ENCODE results near the gene GKN2. TPM values are rescaled to one million over a fixed set of nuclear protein-coding genes. Genes with fewer than 3 reads are reported as not detected.

GKN2 gene
- total and polyA plus RNA-seq, 8 donors = 16.5 to 1,354 (median 221) TPM; not detected in 1

GRCh38 chr2:68926796-68927195 lies 25.9 kb downstream of the GKN2 start:
- intact Hi-C loops (cut with DNase I; ENCODE audit: low total_unique reads) = loop anchor here (10.0 kb wide), 1 partner anchor 442 kb away; no protein-coding TSS in a partner anchor
- Histone ChIP-seq H3K4me1 (peaks cover 0 to 8% (median 2%) of the 10 kb centered on the region in 4 donors), H3K27ac (no peak overlapping the region), H3K27me3 (no peaks in the 10 kb centered on the region), H3K36me3 (no peaks in the 10 kb centered on the region), H3K4me3 (no peak overlapping the region), H3K9me3 (no peaks in the 10 kb centered on the region)
- DNase-seq = peak in 1 of 2 donors; percentile 14
- 40 to 68% (median 60%) methylated on average over 4 of the region's 4 CpGs for WGBS, 5 donors
- TF ChIP-seq POLR2A (IDR thresholded peaks at IDR 0.05) (no peak), POLR2AphosphoS5 (IDR thresholded peaks at IDR 0.05) (no peak), CTCF (IDR thresholded peaks at IDR 0.05) (no peak), EP300 (IDR thresholded peaks at IDR 0.05) (no peak)

- WGBS, 5 donors = 38 to 43% (median 39%) methylated on average over 9 of the region's 9 CpGs
- H3K27ac ChIP-seq = no peak overlapping the region
- intact Hi-C loops (cut with DNase I; ENCODE audit: low total_unique reads) = loop anchor here (10.0 kb wide), 1 partner anchor 441 kb away; no protein-coding TSS in a partner anchor
- DNase-seq = peak; percentile 37 to 79
- peaks cover under 1 to 22% (median 6%) of the 10 kb centered on the region in 4 donors for H3K4me1 ChIP-seq
- no peak overlapping the region for H3K4me3 ChIP-seq
- TF ChIP-seq EP300 (IDR thresholded peaks at IDR 0.05) (no peak), CTCF (IDR thresholded peaks at IDR 0.05) (peak in 5 of 7 experiments; percentile 82 to 90 (median 87))
- no peaks in the 10 kb centered on the region for H3K27me3 ChIP-seq
- H3K36me3 ChIP-seq = no peaks in the 10 kb centered on the region
- no peaks in the 10 kb centered on the region for H3K9me3 ChIP-seq
Measured at GRCh38 chr2:68925295-68925896, 27.3 kb downstream of the GKN2 start.

- no peaks in the 10 kb centered on the region for H3K36me3 ChIP-seq
- no peaks in the 10 kb centered on the region for H3K27me3 ChIP-seq
- TF ChIP-seq POLR2AphosphoS5 (IDR thresholded peaks at IDR 0.05) (no peak), POLR2A (IDR thresholded peaks at IDR 0.05) (no peak), CTCF (IDR thresholded peaks at IDR 0.05) (no peak), EP300 (IDR thresholded peaks at IDR 0.05) (no peak)
- no peak overlapping the region for H3K27ac ChIP-seq
- H3K4me3 ChIP-seq = no peak overlapping the region
- no peaks in the 10 kb centered on the region for H3K9me3 ChIP-seq
- 58 to 71% (median 68%) methylated on average over 4 of the region's 4 CpGs for WGBS, 5 donors
- intact Hi-C loops (cut with DNase I; ENCODE audit: low total_unique reads) = loop anchor here (10.0 kb wide), 1 partner anchor 437 kb away; no protein-coding TSS in a partner anchor
- DNase-seq = no peak
- peaks cover 6 to 29% (median 11%) of the 10 kb centered on the region in 4 donors for H3K4me1 ChIP-seq
Measured at GRCh38 chr2:68921646-68922045, 31.0 kb downstream of the GKN2 start.

- no peaks in the 10 kb centered on the region for H3K27me3 ChIP-seq
- no peaks in the 10 kb centered on the region for H3K36me3 ChIP-seq
- TF ChIP-seq POLR2AphosphoS5 (IDR thresholded peaks at IDR 0.05) = peak in 1 of 3 donors; percentile 25
- no peak for TF ChIP-seq POLR2A (IDR thresholded peaks at IDR 0.05)
- no peak overlapping the region for H3K4me3 ChIP-seq
- H3K27ac ChIP-seq = peak overlapping the region in 1 of 5 donors; percentile 20
- intact Hi-C loops (cut with DNase I; ENCODE audit: low total_unique reads) = loop anchor here (10.0 kb wide), 1 partner anchor 436 kb away; no protein-coding TSS in a partner anchor
- H3K4me1 ChIP-seq = peaks cover 6 to 29% (median 11%) of the 10 kb centered on the region in 4 donors
- 29 to 72% (median 40%) methylated on average over 6 of the region's 6 CpGs for WGBS, 5 donors
- no peaks in the 10 kb centered on the region for H3K9me3 ChIP-seq
- no peak for DNase-seq
Measured at GRCh38 chr2:68920481-68921170, 32.1 kb downstream of the GKN2 start.

Measured in stomach (tissue), 9 donors.